RCC 7860 (cell line): Measurements from ENCODE around the gene INPP5B.
"Not testable (repeated sequence)": the region's sequence is repeated elsewhere in the genome, so short reads cannot be mapped to it uniquely, and the experiment has no call there.

ENCODE experiments used
- DNase-seq: peaks from one replicate; pipeline ENCODE4 v3.0.0-alpha.2; 2015; ENCODE audit warnings: low spot score
- FAIRE-seq: peaks from 2 replicates; lab custom pipeline; 2012; peaks lifted over from hg19 to GRCh38; lab: Jason Lieb, UNC

INPP5B gene

DNA sequence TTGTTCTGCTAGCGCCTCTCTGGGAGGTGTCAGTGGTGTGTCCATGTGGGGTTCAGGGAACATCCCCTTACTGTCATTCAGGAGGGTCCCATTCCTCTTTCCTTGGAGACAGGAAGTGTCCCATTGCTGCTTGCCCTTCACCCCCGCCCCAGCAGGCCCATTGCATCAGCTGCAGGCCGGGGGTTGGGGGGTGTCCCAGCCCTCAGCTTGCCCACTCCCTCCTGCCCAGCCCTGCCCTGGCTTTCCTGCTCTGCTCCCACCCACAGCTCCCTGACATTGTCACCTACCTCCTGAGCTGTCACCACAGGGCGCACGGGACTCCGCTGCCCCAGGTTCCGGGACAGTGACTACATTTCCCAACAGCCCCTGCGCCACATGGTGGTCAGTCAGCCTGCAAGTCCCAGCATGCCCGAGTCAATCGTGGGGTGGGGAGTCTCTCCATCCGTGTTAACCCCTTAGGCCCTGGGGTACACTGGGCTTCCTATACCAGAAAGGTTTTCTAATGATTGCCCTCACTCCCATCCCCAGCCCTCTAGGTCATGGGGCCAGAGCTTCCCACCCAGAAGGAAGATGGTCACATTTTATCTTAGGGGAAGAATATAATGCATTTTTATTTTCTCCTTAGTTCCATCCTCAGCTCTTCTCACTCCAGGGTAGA, at the start of gene INPP5B:
Gene INPP5B (minus strand): TSS at position 351 of the 658 bp plus-strand sequence. CDS start 745 bp downstream, outside the sequence.
- DNase-seq (peak; percentile 64), FAIRE-seq (peak; percentile 49)

DNA sequence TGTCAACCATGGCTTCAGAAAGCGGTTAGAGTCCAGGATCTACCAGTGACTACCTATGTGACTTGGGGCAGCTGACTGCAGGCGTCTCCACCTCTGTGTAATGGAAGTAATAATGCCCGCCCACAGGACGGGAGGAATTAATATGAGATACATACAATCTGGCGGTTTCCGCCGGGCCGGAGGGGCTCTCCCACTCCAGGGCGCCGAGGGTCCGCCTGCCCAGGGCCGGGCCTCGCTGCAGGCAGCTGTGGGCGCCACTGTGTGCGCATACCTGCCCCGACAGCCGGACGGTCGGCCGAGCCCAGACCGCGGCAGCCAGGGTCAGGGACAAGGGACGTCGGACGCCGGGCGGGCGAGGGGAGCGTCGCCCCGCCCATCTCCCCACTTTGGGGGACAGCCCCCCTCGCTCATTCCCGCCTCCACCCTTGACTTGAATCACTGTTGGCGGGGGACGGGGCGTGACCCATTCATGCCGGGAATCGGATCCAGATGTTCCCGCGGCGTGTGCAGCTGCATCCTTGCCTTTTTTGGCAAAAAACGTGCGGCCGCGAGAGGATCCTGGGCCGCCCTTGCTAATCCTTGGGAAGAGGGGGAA, 49.0 kb upstream of the INPP5B start:
- DNase-seq: no peak
- FAIRE-seq: no peak

DNA sequence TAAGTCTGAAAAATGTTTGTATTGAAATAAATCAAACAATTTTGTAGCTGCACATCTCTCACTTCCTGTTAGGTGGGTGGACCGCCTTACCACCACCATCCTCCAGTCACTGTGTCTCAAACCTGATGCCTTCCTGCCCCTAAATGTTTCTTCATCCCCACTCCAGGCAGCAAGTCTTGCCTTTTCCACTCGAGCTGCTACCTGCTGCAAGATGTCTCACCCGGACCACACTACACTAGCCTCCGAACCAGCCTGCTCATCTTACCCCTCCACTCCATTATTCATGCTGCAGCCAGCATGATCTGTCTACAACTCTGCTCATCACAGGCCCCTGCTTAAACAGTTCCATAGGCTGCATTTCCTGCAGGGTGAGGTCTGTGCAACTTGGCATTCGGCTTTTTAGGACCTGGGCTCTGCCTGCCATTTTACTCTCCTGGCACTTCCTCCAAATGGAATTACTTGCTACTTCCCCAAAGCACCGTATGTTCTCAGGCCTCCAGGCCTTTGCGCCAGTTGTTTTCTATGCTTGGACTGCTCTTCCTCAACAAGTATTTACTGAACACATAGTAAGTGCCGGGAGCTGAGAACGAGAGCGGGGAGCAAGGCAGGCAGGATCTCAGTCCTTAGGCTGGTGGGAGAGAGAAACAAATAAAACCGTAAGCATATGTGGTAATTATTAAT, 48.2 kb upstream of the INPP5B start:
- FAIRE-seq (no peak), DNase-seq (no peak)

DNA sequence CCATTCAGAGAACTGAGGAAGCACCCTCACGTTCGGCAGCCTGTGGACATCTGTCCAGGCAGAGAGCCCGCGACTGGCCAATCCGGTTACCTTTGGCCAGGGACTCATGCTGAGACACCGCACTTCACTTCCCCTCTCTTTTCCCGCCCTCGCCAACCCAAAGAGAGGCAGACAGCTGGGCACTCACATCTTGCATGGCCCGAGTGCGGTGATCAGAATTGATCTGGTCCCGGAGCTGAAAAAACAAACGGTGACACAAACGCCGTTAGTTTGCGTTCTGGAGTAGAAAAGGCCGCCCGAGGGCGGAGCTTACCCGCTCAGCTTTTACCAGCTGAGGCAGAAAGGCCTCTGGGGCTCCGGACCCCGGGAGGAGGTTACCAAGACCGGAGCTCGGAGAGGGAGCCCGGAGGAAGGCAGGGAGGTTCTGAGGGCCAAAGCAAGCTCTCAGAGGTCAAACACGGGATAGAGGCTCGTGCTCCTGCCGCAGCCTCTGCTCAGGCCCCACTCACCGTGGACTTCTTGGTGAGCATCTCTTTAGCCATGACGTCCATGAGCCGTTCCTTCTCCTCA, 42.6 kb upstream of the INPP5B start:
- FAIRE-seq (no peak), DNase-seq (peak; percentile 9)

DNA sequence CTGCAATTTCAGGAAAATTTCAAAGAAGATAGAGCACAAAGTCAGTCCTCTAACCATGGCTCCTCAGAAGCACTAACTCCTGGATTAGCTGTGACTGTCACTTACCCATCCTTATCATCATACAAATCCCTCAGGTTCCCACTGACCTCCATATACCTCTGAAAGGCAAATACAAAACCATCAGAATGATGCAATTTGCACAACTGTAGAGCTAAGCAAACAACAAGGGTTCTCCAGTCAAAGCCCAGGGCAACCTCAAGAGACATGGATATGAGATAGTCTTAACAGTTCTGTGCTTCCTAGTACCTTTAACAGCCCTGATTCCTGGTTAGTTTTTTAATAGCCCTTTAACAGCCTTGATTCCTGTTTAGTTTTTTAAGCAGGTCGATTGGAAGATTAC, 40.8 kb upstream of the INPP5B start:
- FAIRE-seq: no peak
- DNase-seq: no peak

DNA sequence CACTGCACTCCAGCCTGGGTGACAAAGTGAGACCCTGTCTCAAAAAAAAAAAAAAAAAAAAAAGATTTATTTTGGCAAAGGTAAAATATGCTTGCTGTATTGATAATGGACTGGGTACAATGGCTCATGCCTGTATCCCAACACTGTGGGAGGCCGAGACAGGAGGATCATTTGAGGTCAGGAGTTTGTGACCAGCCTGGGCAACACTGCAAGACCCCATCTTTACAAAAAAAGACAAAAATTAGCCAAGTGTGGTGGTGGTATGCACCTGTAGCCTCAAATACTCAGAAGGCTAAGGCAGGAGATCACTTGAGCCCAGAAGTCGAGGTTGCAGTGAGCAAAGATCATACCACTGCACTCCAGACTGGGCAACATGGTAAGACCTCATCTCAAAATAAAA, 36.7 kb upstream of the INPP5B start:
- FAIRE-seq: no peak
- DNase-seq: no peak

DNA sequence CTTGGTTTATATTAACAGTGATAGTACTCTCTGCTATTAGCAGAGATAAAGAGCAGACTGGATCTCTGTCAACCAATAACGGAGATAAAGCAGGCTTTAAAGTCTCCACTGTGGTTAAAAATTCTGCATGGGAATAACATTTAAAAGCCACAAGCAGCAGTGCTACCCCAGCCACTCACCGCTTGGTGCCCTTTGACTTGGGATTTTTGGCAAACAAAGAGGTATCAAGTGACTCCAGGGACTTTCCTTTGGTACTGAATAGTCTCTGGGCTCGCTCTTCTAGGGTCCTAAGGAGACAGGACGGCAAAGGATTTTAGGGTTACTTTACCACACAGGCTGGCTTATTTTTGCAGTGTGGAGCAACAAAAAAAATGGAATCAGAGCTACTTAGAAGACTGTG, 31.7 kb upstream of the INPP5B start:
- FAIRE-seq: no peak
- DNase-seq: no peak

DNA sequence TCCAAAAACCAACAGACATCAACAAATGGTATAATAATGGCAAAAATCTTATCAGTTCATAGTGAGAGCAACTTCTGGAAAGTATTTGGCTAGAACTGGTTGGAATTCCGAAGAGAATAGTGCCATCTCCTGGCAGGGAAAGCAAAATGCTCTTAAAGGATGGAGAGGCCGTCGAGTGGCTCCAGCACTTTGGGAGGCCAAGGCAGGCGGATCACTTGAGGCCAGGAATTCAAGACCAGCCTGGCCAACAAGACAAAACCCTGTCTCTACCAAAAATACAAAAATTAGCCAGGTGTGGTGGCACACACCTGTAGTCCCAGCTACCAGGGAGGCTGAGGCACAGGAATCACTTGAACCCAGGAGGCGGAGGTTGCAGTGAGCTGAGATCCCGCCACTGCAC, 28.2 kb upstream of the INPP5B start:
- DNase-seq: peak; percentile 42
- not testable (repeated sequence) for FAIRE-seq

DNA sequence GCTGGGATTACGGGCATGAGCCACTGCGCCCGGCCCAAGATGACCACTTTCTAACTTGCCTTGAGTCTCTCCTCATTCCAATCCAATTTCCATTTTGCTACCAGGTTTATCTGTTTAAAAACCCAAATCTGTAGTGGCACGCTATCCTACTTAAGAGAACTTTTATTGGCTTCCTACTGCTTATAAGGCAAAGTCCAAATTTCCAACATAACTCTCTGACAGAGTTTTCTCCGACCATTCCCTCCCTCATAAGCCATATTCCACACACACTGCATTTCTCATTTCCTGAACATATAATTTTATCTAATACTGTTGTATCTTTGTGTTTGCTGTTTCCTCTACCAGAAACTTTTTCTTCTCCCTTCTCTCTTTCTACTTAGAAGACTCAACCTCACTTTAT, 27.7 kb upstream of the INPP5B start:
- DNase-seq: no peak
- FAIRE-seq: no peak

DNA sequence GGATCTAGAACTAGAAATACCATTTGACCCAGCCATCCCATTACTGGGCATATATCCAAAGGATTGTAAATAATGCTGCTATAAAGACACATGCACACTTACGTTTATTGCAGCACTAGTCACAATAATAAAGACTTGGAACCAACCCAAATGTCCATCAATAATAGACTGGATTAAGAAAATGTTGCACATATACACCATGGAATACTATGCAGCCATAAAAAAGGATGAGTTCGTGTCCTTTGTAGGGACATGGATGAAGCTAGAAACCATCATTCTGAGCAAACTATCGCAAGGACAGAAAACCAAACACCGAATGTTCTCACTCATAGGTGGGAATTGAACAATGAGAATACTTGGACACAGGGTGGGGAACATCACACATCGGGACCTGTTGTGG, 26.8 kb upstream of the INPP5B start:
- not testable (repeated sequence) for DNase-seq, FAIRE-seq

DNA sequence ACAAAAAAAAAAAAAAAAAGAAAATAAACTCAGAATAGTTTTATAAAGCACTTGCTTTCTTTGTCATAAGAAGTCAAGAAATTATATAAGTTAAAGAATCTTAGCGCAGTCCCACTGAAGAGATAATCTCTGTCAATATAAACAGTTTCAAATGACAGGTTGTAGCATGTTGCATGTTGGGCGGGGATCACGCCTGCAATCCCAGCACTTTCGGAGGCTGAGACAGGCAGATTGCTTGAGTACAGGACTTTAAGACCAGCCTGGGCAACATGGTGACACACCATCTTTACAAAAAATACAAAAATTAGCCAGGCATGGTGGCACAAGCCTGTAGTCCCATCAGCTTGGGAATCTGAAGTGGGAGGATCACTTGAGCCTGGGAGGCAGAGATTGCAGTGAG, 18.4 kb upstream of the INPP5B start:
- DNase-seq (no peak), FAIRE-seq (no peak)

DNA sequence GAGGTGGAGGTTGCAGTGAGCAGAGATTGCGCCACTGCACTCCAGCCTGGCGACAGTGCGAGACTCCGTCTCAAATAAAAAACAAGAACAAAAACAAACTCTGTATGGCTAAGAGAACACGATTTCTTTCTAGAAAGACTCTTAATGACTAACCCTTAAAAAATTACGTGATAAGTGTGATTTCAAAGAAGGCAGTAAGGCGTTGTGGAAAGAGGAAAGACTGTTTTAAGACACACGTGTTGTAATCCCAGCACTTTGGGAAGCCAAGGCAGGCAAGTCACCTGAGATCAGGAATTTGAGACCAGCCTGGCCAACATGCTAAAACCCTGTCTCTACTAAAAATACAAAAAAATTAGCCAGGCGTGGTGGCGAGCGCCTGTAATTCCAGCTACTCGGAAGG, 17.3 kb upstream of the INPP5B start:
- not testable (repeated sequence) for DNase-seq, FAIRE-seq

DNA sequence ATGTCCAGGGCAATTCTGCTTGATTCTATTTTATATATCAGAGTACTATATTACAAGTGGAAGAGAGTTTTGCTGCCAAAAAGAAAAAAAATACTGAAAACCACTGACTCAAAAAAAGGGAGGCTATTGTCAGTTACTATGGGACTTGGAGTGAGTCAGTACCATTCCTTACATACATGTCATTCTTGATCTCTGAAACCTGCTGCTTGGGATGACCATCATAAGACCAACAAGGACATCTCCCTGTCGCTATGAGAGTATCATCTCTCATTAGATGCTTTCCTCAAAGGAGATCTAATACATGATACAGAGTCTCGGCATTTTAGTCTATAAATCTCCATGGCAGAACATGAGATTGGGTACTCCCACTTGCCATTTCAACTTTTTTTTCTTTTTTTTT, 11.8 kb upstream of the INPP5B start:
- FAIRE-seq (peak; percentile 2), DNase-seq (peak; percentile 87)

DNA sequence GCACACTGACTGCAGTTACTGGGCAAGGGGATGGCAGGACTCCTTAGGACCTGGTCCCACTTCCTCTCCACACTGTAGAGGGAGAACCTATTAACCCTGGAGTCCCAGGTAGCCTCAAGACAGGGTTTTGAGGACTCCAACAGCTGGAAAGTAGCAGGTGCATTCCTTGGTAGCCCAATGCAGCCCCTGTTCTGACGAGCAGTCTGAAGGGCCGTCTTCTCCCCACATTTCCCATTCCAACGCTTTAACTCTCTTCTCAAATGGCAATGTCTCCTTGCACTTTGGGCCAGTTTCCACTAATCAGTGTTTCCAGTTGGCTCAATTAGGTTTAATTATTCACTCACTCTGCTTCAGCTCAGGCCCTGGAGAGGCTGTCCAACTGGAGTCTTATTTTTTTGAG, 8.8 kb upstream of the INPP5B start:
- no peak for DNase-seq
- no peak for FAIRE-seq

DNA sequence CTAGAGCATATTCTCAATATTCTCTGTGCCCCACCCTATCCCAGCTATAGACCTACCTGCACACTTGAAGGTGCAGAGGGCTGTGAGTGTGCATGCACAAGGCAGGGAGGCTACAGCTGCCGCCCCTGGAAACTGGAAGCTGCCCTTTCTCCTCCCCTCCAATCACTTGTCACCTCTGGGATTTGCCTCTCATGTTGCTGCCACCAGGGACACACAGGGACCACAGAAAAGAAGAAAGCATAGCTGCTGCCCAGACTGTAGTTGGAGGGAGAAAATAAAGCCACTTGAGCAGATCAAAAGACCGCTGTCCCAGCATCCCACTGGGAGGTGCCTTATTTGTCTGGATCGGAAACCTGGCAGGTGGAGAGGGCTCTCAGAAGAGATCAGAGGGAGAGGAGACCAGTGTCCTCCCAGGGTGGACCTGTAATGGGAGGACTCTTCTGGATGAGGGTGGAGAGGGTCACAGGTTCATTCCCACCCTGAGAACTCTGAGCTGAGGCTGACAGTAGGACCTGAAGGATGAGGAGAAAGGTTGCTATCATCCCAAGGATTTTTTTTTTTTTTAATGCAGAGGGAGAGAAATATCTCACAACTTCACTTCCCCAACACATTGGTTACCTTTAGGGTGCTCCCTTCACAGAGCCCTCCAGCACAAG, 7.6 kb upstream of the INPP5B start:
- no peak for FAIRE-seq

DNA sequence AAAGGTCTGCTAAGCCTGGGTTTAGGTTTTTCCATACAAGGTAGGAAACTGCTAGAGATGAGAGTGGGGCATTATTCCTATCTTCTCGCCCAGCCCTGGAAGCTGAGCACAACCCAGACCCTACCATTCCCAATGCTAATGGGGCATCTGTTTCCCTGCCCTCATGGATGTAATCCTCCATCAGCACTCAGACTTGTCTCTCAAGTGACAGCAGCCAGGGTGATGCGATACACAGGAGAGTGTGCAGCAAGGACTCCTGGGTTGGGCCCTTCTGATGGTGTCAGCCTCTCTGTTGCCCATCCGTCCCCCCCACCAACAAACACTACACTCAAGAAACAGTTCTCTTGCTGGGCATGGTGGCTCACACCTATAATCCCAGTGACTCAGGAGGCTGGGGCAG, 5.9 kb upstream of the INPP5B start:
- no peak for DNase-seq
- FAIRE-seq: no peak

More for the DNA sequence above, 7.6 kb upstream of the INPP5B start:
- no peak for DNase-seq

DNA sequence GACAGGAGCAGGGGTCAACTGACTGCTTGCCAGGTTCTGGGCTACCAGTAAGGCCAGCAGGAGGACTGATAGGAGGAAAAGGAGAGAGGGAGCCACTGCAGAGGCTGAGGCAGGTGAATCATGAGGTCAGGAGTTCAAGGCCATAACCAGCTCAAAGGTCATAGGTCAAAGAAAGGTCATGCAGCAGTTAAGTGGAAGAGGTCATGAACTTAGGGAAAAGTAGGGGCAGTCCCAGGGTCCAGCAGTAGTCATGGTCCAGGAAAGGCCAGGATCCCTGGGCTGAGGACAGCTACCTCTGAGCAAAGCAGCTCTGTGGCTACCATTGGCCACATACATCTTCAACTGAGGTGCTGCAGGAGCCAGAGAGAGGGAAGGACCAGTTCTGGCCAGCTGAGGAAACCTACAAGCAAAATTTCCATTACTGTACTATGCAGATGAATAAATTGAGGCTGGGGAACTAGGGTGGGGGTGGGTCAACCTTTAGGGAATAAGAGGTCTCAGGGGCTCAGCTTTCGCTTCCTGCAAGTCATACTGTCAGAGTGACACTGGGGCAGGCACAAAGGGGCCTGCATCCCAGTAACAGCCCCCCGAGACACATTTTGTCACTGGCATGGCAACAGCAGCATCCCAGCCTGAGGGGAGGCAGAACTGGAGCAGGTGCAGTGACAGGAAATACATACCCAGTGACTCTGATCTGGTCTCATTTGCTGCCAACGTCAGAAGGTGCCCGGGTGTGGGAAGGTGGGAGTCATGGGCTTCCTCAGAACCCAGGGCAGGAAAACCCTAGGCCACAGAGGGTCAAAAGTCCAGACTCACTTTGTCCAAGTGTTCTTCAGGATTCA, 5.2 kb upstream of the INPP5B start:
- no peak for DNase-seq
- no peak for FAIRE-seq

DNA sequence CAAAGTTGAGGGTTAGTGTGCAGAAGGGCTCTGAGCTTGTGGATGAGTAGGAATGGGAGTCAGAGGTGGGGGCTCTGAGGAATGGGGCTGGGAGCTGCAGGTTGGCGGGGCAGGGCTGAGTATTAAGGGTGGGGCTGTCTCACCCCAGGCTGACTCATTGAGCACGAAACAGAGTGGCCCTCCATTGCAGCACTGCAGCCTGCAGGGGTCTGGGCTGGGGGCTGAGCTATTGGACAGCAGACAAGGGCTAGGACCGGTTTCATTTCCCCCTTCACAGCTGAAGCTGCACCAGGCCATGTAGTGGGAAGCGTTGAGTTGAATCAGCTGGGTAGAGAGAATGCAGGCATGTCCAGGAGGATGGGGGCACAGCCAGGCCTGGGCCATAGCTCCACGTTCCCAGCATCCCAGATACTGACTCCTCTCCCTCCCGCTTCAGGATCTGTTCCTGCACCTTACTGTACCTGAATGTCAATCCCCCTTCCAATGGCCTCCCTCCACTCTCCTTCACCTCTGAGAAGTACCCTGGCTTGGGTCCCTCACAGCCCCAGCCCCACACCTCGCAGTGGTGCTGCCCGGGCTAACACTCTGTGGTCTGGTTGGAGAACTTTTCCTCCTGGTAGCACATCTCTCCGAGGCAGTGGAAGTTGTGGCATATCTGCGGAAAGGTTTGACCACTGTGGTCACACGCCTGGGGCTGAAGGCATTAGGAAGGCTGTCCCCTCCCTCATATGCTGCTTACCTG, 4.4 kb upstream of the INPP5B start:
- no peak for FAIRE-seq

DNA sequence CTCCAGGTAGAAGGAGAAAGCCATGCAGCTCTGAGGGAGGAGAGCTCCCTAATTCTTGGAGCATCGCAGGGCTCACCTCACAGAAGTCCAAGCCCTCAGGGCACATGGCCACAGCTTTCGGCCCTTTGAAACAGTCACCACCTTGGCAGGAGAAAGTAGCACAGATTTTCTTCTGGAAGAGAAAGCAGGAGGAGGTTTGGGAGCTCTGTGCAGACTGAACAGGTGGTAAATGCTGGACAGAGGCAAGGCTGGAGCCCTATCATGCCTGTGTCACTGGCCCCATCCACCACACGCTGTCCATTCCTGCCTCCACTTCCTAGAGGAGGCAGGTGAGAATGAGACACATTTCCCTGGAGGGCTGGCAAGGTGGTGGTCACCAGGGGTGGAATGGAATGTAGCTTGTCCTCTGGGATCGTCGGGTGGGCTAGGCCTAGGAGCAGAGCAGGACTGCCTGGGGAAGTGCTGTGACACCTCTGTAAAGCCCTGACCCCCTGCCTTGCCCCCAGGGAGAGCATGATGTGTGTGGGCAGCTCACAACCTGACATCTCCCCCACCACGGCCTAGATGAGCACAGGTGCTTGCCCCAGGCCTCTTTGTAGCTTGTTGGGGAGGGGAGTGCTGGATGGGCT, 2.8 kb upstream of the INPP5B start:
- no peak for DNase-seq
- FAIRE-seq: no peak

More for the DNA sequence above, 4.4 kb upstream of the INPP5B start:
- no peak for DNase-seq
